ENCODE results near the gene TPPP. TPM values are rescaled to one million over a fixed set of nuclear protein-coding genes. Genes with fewer than 3 reads are reported as not detected.

Gene TPPP
- total RNA-seq, 1 experiment from 2014 or later = 1.8 TPM

DNA sequence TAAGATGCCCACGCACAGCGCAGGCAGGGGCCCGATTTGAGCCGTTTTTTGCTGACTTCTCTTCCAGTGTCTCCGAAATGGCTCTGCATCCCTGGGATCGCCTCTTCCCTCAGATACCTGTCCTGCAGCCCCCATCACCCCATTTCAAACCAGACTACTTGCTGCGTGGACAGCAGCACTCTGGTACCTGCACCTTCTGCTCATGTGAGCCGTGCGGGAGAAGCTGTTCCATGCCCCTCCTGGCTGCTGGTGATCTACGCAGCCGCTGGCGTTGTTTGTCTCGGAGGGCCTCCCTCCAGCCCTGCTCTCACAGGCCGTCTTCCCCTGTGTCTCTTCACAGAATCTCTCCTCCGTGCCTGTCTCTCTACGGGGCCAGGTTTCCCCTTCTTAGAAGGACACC is 67.6 kb downstream of the TPPP start (continued):
- TF ChIP-seq, protein P1, sequence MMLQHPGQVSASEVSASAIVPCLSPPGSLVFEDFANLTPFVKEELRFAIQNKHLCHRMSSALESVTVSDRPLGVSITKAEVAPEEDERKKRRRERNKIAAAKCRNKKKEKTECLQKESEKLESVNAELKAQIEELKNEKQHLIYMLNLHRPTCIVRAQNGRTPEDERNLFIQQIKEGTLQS (CRISPR knock-in tag; conservative IDR thresholded peaks at IDR 0.05) = no peak
- TF ChIP-seq, protein P2, sequence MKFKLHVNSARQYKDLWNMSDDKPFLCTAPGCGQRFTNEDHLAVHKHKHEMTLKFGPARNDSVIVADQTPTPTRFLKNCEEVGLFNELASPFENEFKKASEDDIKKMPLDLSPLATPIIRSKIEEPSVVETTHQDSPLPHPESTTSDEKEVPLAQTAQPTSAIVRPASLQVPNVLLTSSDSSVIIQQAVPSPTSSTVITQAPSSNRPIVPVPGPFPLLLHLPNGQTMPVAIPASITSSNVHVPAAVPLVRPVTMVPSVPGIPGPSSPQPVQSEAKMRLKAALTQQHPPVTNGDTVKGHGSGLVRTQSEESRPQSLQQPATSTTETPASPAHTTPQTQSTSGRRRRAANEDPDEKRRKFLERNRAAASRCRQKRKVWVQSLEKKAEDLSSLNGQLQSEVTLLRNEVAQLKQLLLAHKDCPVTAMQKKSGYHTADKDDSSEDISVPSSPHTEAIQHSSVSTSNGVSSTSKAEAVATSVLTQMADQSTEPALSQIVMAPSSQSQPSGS (CRISPR knock-in tag; IDR thresholded peaks at IDR 0.05; ENCODE audit: borderline replicate concordance, low read depth) = no peak
- no peak for TF ChIP-seq NFE2L1 (CRISPR knock-in tag; IDR thresholded peaks at IDR 0.05)
- no peak for TF ChIP-seq ZNF396 (CRISPR knock-in tag; IDR thresholded peaks at IDR 0.05; ENCODE audit: borderline replicate concordance)
- TF ChIP-seq IRF2 (CRISPR knock-in tag; IDR thresholded peaks at IDR 0.05; ENCODE audit: borderline replicate concordance, low read depth) = no peak

DNA sequence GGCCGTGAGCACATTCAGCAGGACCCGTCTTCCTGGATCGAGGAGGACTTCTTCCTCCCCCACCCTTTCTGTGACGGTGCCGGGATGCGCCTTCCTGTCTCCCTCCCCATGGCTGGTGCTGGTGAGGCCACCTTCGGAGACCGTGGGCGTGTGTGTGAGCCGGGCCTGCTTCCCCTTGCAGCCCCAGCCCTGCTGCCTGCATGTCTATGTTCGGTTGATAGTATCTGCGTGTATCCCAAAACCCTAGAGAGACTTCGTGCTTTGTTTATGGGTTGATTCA is 68.3 kb downstream of the TPPP start:
- Mint-ChIP-seq H3K4me1 (no peaks in the 10 kb centered on the region), H3K36me3 (peaks cover 59% of the 10 kb centered on the region), H3K9me3 (no peaks in the 10 kb centered on the region), H3K27ac (no peak overlapping the region), H3K27me3 (ENCODE audit: low read depth) (no peaks in the 10 kb centered on the region), H3K4me3 (no peak overlapping the region)
- TF ChIP-seq MXD4 (CRISPR knock-in tag; IDR thresholded peaks at IDR 0.05; ENCODE audit: borderline replicate concordance) = no peak
- no peak for TF ChIP-seq FOXK1 (CRISPR knock-in tag; IDR thresholded peaks at IDR 0.05)
- no peak for TF ChIP-seq NR1H2 (CRISPR knock-in tag; IDR thresholded peaks at IDR 0.05)
- TF ChIP-seq SMAD4 (CRISPR knock-in tag; IDR thresholded peaks at IDR 0.05) = no peak
- no peak for TF ChIP-seq NFE2L1 (CRISPR knock-in tag; IDR thresholded peaks at IDR 0.05)
- TF ChIP-seq SP1 (CRISPR knock-in tag; conservative IDR thresholded peaks at IDR 0.05) = no peak
- no peak for TF ChIP-seq FOXP1 (CRISPR knock-in tag; IDR thresholded peaks at IDR 0.05; ENCODE audit: borderline replicate concordance)
- no peak for TF ChIP-seq ZNF219 (CRISPR knock-in tag; IDR thresholded peaks at IDR 0.05; ENCODE audit: borderline replicate concordance)
- no peak for DNase-seq (ENCODE audit: low spot score)
- CTCF ChIA-PET = no interaction called here
- POLR2A ChIA-PET = no interaction called here
- no peak for ATAC-seq

DNA sequence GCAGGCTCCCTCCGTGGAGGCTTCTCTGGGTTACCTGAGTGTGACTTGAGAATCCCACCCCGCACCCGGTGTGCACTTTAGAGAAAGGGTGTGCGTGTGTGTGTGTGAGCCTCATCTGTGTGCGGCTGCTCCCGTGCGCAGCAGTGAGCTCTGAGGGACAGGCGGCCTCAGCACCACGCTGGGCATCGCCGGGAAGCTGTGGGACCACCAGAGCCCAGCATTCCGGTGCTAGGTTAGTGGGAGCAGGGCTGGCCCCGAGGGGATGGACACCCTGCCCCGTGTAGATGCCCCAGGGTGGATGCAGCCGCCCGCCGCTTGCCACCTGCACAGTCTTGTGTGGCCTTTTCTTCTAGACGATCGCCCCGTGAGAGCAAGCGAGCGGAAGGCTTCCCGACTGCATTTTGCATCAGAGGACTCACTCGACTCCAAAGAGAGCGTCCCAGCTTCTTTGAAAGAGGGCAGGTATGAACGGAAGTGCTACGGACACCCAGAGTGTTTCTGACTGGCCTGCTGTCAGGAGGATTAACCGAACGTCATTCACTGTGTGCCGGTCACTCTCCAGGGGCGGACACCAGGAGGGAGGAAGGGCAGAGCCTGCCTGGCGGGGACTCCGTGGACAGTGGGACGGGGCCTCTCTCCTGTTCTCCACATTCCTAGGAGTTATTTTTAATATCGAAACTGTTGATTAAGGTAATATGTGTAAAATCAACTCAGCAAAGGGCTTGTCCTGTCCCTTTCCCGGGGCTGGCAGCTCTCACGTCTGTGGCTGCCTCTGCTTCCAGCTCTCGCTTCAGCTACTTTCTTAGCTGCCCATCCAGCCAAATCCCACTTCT is 68.8 kb downstream of the TPPP start:
- no peak for ATAC-seq
- POLR2A ChIA-PET = no interaction called here
- Mint-ChIP-seq H3K4me1 (no peaks in the 10 kb centered on the region), H3K36me3 (peaks cover 64% of the 10 kb centered on the region), H3K27ac (no peak overlapping the region), H3K27me3 (ENCODE audit: low read depth) (no peaks in the 10 kb centered on the region), H3K4me3 (no peak overlapping the region), H3K9me3 (no peaks in the 10 kb centered on the region)
- no peak for DNase-seq (ENCODE audit: low spot score)
- CTCF ChIA-PET = no interaction called here
- TF ChIP-seq, protein P2 (CRISPR knock-in tag; IDR thresholded peaks at IDR 0.05; ENCODE audit: borderline replicate concordance, low read depth) = no peak
- TF ChIP-seq EMX1 (CRISPR knock-in tag; IDR thresholded peaks at IDR 0.05) = no peak
- TF ChIP-seq TEAD1 (CRISPR knock-in tag; IDR thresholded peaks at IDR 0.05) = no peak
- TF ChIP-seq, protein P3, sequence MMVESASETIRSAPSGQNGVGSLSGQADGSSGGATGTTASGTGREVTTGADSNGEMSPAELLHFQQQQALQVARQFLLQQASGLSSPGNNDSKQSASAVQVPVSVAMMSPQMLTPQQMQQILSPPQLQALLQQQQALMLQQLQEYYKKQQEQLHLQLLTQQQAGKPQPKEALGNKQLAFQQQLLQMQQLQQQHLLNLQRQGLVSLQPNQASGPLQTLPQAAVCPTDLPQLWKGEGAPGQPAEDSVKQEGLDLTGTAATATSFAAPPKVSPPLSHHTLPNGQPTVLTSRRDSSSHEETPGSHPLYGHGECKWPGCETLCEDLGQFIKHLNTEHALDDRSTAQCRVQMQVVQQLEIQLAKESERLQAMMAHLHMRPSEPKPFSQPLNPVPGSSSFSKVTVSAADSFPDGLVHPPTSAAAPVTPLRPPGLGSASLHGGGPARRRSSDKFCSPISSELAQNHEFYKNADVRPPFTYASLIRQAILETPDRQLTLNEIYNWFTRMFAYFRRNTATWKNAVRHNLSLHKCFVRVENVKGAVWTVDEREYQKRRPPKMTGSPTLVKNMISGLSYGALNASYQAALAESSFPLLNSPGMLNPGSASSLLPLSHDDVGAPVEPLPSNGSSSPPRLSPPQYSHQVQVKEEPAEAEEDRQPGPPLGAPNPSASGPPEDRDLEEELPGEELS (CRISPR knock-in tag; IDR thresholded peaks at IDR 0.05) = no peak
- TF ChIP-seq ZNF396 (CRISPR knock-in tag; IDR thresholded peaks at IDR 0.05; ENCODE audit: borderline replicate concordance) = no peak
- no peak for TF ChIP-seq ESRRA (CRISPR knock-in tag; IDR thresholded peaks at IDR 0.05; ENCODE audit: borderline replicate concordance)
- no peak for TF ChIP-seq FOXJ3 (CRISPR knock-in tag; IDR thresholded peaks at IDR 0.05; ENCODE audit: borderline replicate concordance)
- TF ChIP-seq, protein P4, sequence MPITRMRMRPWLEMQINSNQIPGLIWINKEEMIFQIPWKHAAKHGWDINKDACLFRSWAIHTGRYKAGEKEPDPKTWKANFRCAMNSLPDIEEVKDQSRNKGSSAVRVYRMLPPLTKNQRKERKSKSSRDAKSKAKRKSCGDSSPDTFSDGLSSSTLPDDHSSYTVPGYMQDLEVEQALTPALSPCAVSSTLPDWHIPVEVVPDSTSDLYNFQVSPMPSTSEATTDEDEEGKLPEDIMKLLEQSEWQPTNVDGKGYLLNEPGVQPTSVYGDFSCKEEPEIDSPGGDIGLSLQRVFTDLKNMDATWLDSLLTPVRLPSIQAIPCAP (CRISPR knock-in tag; IDR thresholded peaks at IDR 0.05) = no peak
- TF ChIP-seq, protein P5, sequence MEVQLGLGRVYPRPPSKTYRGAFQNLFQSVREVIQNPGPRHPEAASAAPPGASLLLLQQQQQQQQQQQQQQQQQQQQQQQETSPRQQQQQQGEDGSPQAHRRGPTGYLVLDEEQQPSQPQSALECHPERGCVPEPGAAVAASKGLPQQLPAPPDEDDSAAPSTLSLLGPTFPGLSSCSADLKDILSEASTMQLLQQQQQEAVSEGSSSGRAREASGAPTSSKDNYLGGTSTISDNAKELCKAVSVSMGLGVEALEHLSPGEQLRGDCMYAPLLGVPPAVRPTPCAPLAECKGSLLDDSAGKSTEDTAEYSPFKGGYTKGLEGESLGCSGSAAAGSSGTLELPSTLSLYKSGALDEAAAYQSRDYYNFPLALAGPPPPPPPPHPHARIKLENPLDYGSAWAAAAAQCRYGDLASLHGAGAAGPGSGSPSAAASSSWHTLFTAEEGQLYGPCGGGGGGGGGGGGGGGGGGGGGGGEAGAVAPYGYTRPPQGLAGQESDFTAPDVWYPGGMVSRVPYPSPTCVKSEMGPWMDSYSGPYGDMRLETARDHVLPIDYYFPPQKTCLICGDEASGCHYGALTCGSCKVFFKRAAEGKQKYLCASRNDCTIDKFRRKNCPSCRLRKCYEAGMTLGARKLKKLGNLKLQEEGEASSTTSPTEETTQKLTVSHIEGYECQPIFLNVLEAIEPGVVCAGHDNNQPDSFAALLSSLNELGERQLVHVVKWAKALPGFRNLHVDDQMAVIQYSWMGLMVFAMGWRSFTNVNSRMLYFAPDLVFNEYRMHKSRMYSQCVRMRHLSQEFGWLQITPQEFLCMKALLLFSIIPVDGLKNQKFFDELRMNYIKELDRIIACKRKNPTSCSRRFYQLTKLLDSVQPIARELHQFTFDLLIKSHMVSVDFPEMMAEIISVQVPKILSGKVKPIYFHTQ (CRISPR knock-in tag; IDR thresholded peaks at IDR 0.05) = no peak
- no peak for TF ChIP-seq GTF2I (CRISPR knock-in tag; conservative IDR thresholded peaks at IDR 0.05)
- TF ChIP-seq, protein P6, sequence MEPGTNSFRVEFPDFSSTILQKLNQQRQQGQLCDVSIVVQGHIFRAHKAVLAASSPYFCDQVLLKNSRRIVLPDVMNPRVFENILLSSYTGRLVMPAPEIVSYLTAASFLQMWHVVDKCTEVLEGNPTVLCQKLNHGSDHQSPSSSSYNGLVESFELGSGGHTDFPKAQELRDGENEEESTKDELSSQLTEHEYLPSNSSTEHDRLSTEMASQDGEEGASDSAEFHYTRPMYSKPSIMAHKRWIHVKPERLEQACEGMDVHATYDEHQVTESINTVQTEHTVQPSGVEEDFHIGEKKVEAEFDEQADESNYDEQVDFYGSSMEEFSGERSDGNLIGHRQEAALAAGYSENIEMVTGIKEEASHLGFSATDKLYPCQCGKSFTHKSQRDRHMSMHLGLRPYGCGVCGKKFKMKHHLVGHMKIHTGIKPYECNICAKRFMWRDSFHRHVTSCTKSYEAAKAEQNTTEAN (CRISPR knock-in tag; IDR thresholded peaks at IDR 0.05) = no peak
- no peak for TF ChIP-seq ZNF121 (CRISPR knock-in tag; IDR thresholded peaks at IDR 0.05)
- no peak for TF ChIP-seq RORB (CRISPR knock-in tag; IDR thresholded peaks at IDR 0.05)
- no peak for TF ChIP-seq NR1H2 (CRISPR knock-in tag; IDR thresholded peaks at IDR 0.05)
